GM12878 (cell line): ENCODE data around the gene ZNF407.

Experiments
- CHD4 ChIP-seq: fragments of 200-600 bp; sonication (generic); IDR thresholded peaks from 2 replicates; pipeline ENCODE4 v1.6.1; 2016; ENCODE audit warnings: mild to moderate bottlenecking
- MAX ChIP-seq: IDR thresholded peaks from 2 replicates; pipeline ENCODE4 v1.6.1; 2012; ENCODE audit warnings: low read depth, low read length, improper control_type of control experiment
- POLR2AphosphoS5 ChIP-seq: IDR thresholded peaks from 2 replicates; pipeline ENCODE4 v1.6.1; 2011; ENCODE audit warnings: mild to moderate bottlenecking, low read length, inconsistent platforms
- RELA ChIP-seq: fragments of 450-650 bp; IDR thresholded peaks from 2 replicates; pipeline ENCODE4 v1.8.0; 2014; ENCODE audit warnings: borderline replicate concordance; ENCODE audit not compliant: partially characterized antibody
- RFX5 ChIP-seq: IDR thresholded peaks from 2 replicates; pipeline ENCODE4 v1.6.1; 2011; ENCODE audit warnings: low read depth, low read length, improper control_type of control experiment
- SREBF2 ChIP-seq: IDR thresholded peaks from 2 replicates; pipeline ENCODE4 v1.6.1; 2012; ENCODE audit warnings: mild to moderate bottlenecking, low read length
- USF2 ChIP-seq: IDR thresholded peaks from 2 replicates; pipeline ENCODE4 v1.6.1; 2011; ENCODE audit warnings: low read depth, low read length, improper control_type of control experiment, borderline replicate concordance
- TF ChIP-seq, protein P1 (sequence below), 3 experiments: IDR thresholded peaks in 2 of 3; conservative IDR thresholded peaks in 1 of 3; 2 replicates each; pipeline ENCODE4 v1.5.1; 2011; ENCODE audit warnings: low read depth in 3 of 3, low read length in 3 of 3, mild to moderate bottlenecking in 3 of 3, control low read depth in 2 of 3, moderate library complexity in 2 of 3, inconsistent platforms in 1 of 3, mixed read lengths in 1 of 3; ENCODE audit not compliant: control insufficient read depth in 2 of 3, insufficient read depth in 1 of 3; ENCODE audit errors: extremely low read depth in 1 of 3

GRCh38 chr18:75010278-75010677 is 412.6 kb downstream of the ZNF407 start:
- TF ChIP-seq RFX5 (no peak), SREBF2 (no peak), RELA (no peak), POLR2AphosphoS5 (no peak), CHD4 (no peak), USF2 (no peak), MAX (no peak)
- TF ChIP-seq, protein P1, sequence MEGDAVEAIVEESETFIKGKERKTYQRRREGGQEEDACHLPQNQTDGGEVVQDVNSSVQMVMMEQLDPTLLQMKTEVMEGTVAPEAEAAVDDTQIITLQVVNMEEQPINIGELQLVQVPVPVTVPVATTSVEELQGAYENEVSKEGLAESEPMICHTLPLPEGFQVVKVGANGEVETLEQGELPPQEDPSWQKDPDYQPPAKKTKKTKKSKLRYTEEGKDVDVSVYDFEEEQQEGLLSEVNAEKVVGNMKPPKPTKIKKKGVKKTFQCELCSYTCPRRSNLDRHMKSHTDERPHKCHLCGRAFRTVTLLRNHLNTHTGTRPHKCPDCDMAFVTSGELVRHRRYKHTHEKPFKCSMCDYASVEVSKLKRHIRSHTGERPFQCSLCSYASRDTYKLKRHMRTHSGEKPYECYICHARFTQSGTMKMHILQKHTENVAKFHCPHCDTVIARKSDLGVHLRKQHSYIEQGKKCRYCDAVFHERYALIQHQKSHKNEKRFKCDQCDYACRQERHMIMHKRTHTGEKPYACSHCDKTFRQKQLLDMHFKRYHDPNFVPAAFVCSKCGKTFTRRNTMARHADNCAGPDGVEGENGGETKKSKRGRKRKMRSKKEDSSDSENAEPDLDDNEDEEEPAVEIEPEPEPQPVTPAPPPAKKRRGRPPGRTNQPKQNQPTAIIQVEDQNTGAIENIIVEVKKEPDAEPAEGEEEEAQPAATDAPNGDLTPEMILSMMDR (IDR thresholded peaks at IDR 0.05 in 2 of 3, conservative IDR thresholded peaks at IDR 0.05 in 1 of 3; ENCODE audit: control insufficient read depth in 2 of 3, extremely low read depth in 1 of 3, insufficient read depth in 1 of 3, low read depth in 3 of 3, low read length in 3 of 3): no peak
